Brain microvascular endothelial cell (primary cell): ENCODE results near the gene SAA1.

Experiments used
- DNase-seq: peaks from one replicate; pipeline ENCODE4 v3.0.0-alpha.2; 2020
- H3K27ac ChIP-seq: fragments of 250-450 bp; sonication (Bioruptor Pico); 2 replicates; pipeline ENCODE4 v1.5.1; 2020; ENCODE audit warnings: mild to moderate bottlenecking, moderate library complexity
- H3K27me3 ChIP-seq: fragments of 250-450 bp; sonication (Bioruptor Pico); replicated peaks from 2 replicates; pipeline ENCODE4 v1.5.1; 2020; ENCODE audit warnings: mild to moderate bottlenecking
- H3K36me3 ChIP-seq: fragments of 250-450 bp; sonication (Bioruptor Pico); replicated peaks from 2 replicates; pipeline ENCODE4 v1.5.1; 2020; ENCODE audit warnings: mild to moderate bottlenecking
- H3K4me3 ChIP-seq: 2 replicates; pipeline ENCODE4 v1.5.1; 2011; ENCODE audit warnings: low read depth, mild to moderate bottlenecking, control low read depth, low read length, moderate library complexity
- CTCF ChIP-seq: IDR thresholded peaks from 2 replicates; pipeline ENCODE4 v1.5.1; 2011; ENCODE audit warnings: low read depth, mild to moderate bottlenecking, moderate library complexity, low read length, control low read depth, inconsistent platforms; ENCODE audit errors: missing control alignments
- in situ Hi-C: cut with HindIII; loops from 2 replicates; pipeline ENCODE4 v1.10.0; 2017; ENCODE audit warnings: low sequenced_read_pairs, low pct_ligation_motif_present

Gene SAA1

DNA sequence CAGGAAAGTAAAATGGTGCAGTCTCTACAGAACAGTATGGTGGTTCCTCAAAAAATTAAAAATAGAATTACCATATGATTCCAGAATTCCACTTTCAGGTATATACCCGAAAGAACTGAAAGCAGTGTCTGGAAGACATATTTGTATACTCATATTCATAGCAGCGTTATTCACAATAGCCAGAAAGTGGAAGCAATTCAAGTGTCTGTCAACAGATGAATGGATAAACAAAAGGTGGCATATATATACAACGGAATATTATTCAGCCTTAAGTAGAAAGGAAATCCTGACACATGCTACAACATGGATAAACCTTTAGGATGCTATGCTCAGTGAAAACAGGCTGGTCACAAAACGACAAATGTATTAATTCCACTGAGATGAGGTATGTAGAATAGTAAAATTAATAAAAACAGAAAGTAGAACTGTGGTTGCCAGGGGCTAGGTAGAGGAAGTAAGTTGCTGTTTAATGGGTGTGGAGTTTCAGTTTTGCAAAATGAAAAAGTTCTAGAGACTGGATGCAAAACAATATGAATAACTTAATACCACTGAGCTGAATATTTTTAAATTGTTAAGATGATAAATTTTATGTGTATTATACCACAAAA, 14.5 kb downstream of the SAA1 start:
- DNase-seq: no peak
- in situ Hi-C loops: no loop called here
- Histone ChIP-seq H3K27me3 (no peaks in the 10 kb centered on the region), H3K36me3 (peaks cover 36% of the 10 kb centered on the region), H3K27ac (no peak overlapping the region), H3K4me3 (no peak overlapping the region)
- TF ChIP-seq CTCF: no peak

GRCh38 chr11:18282626-18283025, 16.6 kb downstream of the SAA1 start:
- Histone ChIP-seq H3K27me3 (no peaks in the 10 kb centered on the region), H3K4me3 (no peak overlapping the region), H3K27ac (no peak overlapping the region), H3K36me3 (peaks cover 42% of the 10 kb centered on the region)
- in situ Hi-C loops: no loop called here
- DNase-seq: no peak
- TF ChIP-seq CTCF: no peak

DNA sequence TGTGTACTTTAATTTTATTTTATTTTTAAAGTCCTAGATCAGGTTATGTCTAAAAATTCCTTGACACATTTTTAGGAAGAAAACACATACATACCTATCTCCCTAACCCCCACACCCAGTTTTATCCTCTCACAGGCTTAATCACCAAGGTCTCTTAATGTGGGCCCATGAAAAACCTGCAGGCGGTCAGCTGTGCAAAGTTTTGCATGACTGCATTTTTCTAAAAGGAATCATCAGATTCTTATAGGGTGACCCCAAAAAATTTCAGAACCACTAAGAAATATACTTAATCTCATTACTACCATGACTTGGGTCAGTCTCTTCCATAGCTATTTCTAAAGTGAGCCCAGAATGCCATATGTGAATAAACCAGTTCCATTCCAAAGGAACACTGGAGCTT, 19.8 kb downstream of the SAA1 start:
- no peak for DNase-seq
- TF ChIP-seq CTCF: no peak
- no peak overlapping the region for H3K27ac ChIP-seq
- H3K36me3 ChIP-seq: peaks cover 37% of the 10 kb centered on the region
- H3K4me3 ChIP-seq: no peak overlapping the region
- H3K27me3 ChIP-seq: no peaks in the 10 kb centered on the region
- in situ Hi-C loops: no loop called here

DNA sequence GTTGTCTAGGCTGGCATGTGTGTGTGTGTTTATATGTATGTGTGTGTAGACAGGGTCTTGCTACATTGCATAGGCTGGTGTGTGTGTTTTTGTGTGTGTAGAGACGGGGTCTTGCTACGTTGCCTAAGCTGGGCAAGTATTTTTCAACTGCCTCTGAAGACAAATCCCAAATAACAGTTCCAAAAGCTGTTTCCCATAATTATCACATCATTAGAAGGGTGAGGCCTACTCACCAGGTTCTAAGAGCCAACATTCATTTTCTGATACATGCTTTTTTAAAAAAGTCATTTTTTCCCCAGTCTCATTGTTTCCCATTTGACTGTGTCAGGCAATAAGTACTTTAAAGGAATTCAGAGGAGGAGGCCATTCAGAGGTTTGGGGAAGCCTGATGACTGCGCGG, 22.8 kb downstream of the SAA1 start:
- H3K27me3 ChIP-seq: no peaks in the 10 kb centered on the region

DNA sequence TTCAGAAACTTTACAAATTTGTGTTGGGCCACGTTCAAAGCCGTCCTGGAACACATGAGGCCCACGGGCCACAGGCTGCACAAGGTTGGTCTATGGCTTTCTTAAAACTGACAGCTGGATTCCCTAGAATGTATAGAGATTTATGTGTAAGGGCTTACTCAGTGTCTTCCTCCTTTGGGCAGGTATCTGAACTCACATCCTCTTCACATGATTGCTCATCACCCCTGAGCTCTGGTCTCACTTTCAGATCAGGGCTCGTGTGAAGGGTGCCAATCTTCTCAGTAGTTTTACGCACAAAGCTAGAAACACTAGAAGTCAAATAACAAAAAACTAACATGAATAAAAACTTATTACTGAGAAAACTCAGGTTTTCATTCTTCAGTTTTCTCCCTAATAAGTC, 28.8 kb downstream of the SAA1 start:
- Histone ChIP-seq H3K36me3 (peaks cover 59% of the 10 kb centered on the region), H3K27me3 (no peaks in the 10 kb centered on the region)
- in situ Hi-C loops: no loop called here

More for the DNA sequence above, 22.8 kb downstream of the SAA1 start:
- DNase-seq: no peak
- in situ Hi-C loops: no loop called here
- TF ChIP-seq CTCF: no peak
- no peak overlapping the region for H3K27ac ChIP-seq
- H3K36me3 ChIP-seq: peaks cover 39% of the 10 kb centered on the region
- no peak overlapping the region for H3K4me3 ChIP-seq

More for the DNA sequence above, 28.8 kb downstream of the SAA1 start:
- DNase-seq: no peak
- TF ChIP-seq CTCF: no peak
- H3K4me3 ChIP-seq: no peak overlapping the region
- no peak overlapping the region for H3K27ac ChIP-seq
